GM19324 (cell line): ENCODE results near the gene HPSE2.
"Not testable (repeated sequence)": the region's sequence is repeated elsewhere in the genome, so short reads cannot be mapped to it uniquely, and the experiment has no call there.

Experiments
- ATAC-seq: cut with Tn5 transposase; IDR thresholded peaks from one replicate; pipeline ENCODE4 v1.9.1; 2021; ENCODE audit warnings: mild to moderate bottlenecking, moderate library complexity; ENCODE audit not compliant: unreplicated experiment, low FRiP score

HPSE2 gene

GRCh38 chr10:99235658-99236626, at the start of gene HPSE2:
HPSE2 (minus strand) TSS chr10:99235852.
- no peak for ATAC-seq

- no peak for ATAC-seq
These were observed 44.8 kb upstream of the HPSE2 start for GRCh38 chr10:99280472-99280871.

- ATAC-seq = no peak
These were observed 44.0 kb upstream of the HPSE2 start for GRCh38 chr10:99279626-99280111.

- no peak for ATAC-seq
These were observed 41.3 kb upstream of the HPSE2 start for GRCh38 chr10:99276848-99277486.

- no peak for ATAC-seq
These were observed 30.7 kb upstream of the HPSE2 start for GRCh38 chr10:99266383-99266782.

- no peak for ATAC-seq
These were observed 13.2 kb upstream of the HPSE2 start for GRCh38 chr10:99248824-99249223.

GRCh38 chr10:99247893-99248292, 12.2 kb upstream of the HPSE2 start:
- ATAC-seq = not testable (repeated sequence)

- ATAC-seq = no peak
These were observed 1.1 kb upstream of the HPSE2 start for GRCh38 chr10:99236627-99237309.

GRCh38 chr10:99234791-99235657, 628 bp downstream of the HPSE2 start:
- ATAC-seq = no peak

GRCh38 chr10:99234041-99234790, 1.4 kb downstream of the HPSE2 start:
- peak; percentile 86 for ATAC-seq

- ATAC-seq = no peak
These were observed 2.0 kb downstream of the HPSE2 start for GRCh38 chr10:99233689-99234037.

- ATAC-seq = no peak
These were observed 2.5 kb downstream of the HPSE2 start for GRCh38 chr10:99233000-99233688.

- no peak for ATAC-seq
These were observed 3.2 kb downstream of the HPSE2 start for GRCh38 chr10:99232360-99232999.

- ATAC-seq = no peak
These were observed 10.9 kb downstream of the HPSE2 start for GRCh38 chr10:99224766-99225165.

GRCh38 chr10:99207340-99207739, 28.3 kb downstream of the HPSE2 start:
- ATAC-seq = no peak

GRCh38 chr10:99203310-99203709, 32.3 kb downstream of the HPSE2 start:
- ATAC-seq = no peak

- no peak for ATAC-seq
These were observed 62.7 kb downstream of the HPSE2 start for GRCh38 chr10:99172950-99173349.

- no peak for ATAC-seq
These were observed 63.4 kb downstream of the HPSE2 start for GRCh38 chr10:99172128-99172738.
